Measurements from ENCODE around the gene MBD3L3. TPM values are rescaled to one million over a fixed set of nuclear protein-coding genes. Genes with fewer than 3 reads are reported as not detected.

Gene MBD3L3
- total RNA-seq, 1 donor from 2014 or later, result not detected

GRCh38 chr19:7098096-7098495 lies 39.6 kb upstream of the MBD3L3 start:
- Histone ChIP-seq H3K9me3 (ENCODE audit: low read depth) (no peaks in the 10 kb centered on the region), H2AFZ (replicated peaks) (no peak overlapping the region), H3K4me3 (peak overlapping the region; percentile 69), H3K9ac (peak overlapping the region; percentile 78), H3K27me3 (no peaks in the 10 kb centered on the region), H3K4me1 (no peaks in the 10 kb centered on the region), H3K4me2 (peak overlapping the region; percentile 76), H3F3A (ENCODE audit: low read depth) (peaks cover 21% of the 10 kb centered on the region), H3K79me2 (ENCODE audit: low read depth) (no peaks in the 10 kb centered on the region), H4K20me1 (ENCODE audit: low read depth) (no peaks in the 10 kb centered on the region), H3K27ac (no peak overlapping the region), H3K36me3 (no peaks in the 10 kb centered on the region)
- peak overlapping the region; percentile 86 for H3K4me3 Mint-ChIP-seq
- TF ChIP-seq EZH2phosphoT487 (IDR thresholded peaks at IDR 0.05) (no peak), EZH2 (IDR thresholded peaks at IDR 0.05) (no peak)
- TF ChIP-seq, protein P1, sequence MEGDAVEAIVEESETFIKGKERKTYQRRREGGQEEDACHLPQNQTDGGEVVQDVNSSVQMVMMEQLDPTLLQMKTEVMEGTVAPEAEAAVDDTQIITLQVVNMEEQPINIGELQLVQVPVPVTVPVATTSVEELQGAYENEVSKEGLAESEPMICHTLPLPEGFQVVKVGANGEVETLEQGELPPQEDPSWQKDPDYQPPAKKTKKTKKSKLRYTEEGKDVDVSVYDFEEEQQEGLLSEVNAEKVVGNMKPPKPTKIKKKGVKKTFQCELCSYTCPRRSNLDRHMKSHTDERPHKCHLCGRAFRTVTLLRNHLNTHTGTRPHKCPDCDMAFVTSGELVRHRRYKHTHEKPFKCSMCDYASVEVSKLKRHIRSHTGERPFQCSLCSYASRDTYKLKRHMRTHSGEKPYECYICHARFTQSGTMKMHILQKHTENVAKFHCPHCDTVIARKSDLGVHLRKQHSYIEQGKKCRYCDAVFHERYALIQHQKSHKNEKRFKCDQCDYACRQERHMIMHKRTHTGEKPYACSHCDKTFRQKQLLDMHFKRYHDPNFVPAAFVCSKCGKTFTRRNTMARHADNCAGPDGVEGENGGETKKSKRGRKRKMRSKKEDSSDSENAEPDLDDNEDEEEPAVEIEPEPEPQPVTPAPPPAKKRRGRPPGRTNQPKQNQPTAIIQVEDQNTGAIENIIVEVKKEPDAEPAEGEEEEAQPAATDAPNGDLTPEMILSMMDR (IDR thresholded peaks at IDR 0.05), result no peak
- peaks cover 9% of the 10 kb centered on the region for H3K27me3 Mint-ChIP-seq (ENCODE audit: insufficient read depth, low read depth)
- H3K27ac Mint-ChIP-seq, result peak overlapping the region; percentile 86
- H3K36me3 Mint-ChIP-seq, result peaks cover 29% of the 10 kb centered on the region
- H3K4me1 Mint-ChIP-seq, result peaks cover 8% of the 10 kb centered on the region
- DNase-seq (ENCODE audit: low spot score), result no peak
- H3K9me3 Mint-ChIP-seq, result peaks cover 38% of the 10 kb centered on the region

- no peaks in the 10 kb centered on the region for H3K4me1 ChIP-seq
- H3K79me2 ChIP-seq (ENCODE audit: low read depth), result no peaks in the 10 kb centered on the region
- H2AFZ ChIP-seq (replicated peaks), result no peak overlapping the region
- TF ChIP-seq, protein P1 (IDR thresholded peaks at IDR 0.05), result no peak
- no peak for TF ChIP-seq EZH2 (IDR thresholded peaks at IDR 0.05)
- no peak for TF ChIP-seq EZH2phosphoT487 (IDR thresholded peaks at IDR 0.05)
- H3K9ac ChIP-seq, result no peak overlapping the region
- Mint-ChIP-seq H3K27ac (no peak overlapping the region), H3K4me1 (no peaks in the 10 kb centered on the region), H3K27me3 (ENCODE audit: insufficient read depth, low read depth) (peaks cover 5% of the 10 kb centered on the region), H3K9me3 (peaks cover 67% of the 10 kb centered on the region), H3K36me3 (peaks cover 66% of the 10 kb centered on the region), H3K4me3 (no peak overlapping the region)
- no peaks in the 10 kb centered on the region for H3K27me3 ChIP-seq
- H3F3A ChIP-seq (ENCODE audit: low read depth), result peaks cover 2% of the 10 kb centered on the region
- no peak overlapping the region for H3K4me2 ChIP-seq
- peaks cover 25% of the 10 kb centered on the region for H3K9me3 ChIP-seq (ENCODE audit: low read depth)
- DNase-seq (ENCODE audit: low spot score), result no peak
- peaks cover 20% of the 10 kb centered on the region for H3K36me3 ChIP-seq
- H4K20me1 ChIP-seq (ENCODE audit: low read depth), result no peaks in the 10 kb centered on the region
- H3K4me3 ChIP-seq, result no peak overlapping the region
- no peak overlapping the region for H3K27ac ChIP-seq
These were observed 30.5 kb upstream of the MBD3L3 start for GRCh38 chr19:7088999-7089398.

- no peaks in the 10 kb centered on the region for H3K4me1 Mint-ChIP-seq
- H3K36me3 Mint-ChIP-seq, result peaks cover 79% of the 10 kb centered on the region
- Histone ChIP-seq H3K9me3 (ENCODE audit: low read depth) (peaks cover 57% of the 10 kb centered on the region), H3K4me2 (no peak overlapping the region), H3K79me2 (ENCODE audit: low read depth) (no peaks in the 10 kb centered on the region), H4K20me1 (ENCODE audit: low read depth) (no peaks in the 10 kb centered on the region), H3K36me3 (peaks cover 68% of the 10 kb centered on the region), H3K27me3 (no peaks in the 10 kb centered on the region), H2AFZ (replicated peaks) (no peak overlapping the region), H3K9ac (no peak overlapping the region), H3F3A (ENCODE audit: low read depth) (peaks cover 23% of the 10 kb centered on the region), H3K27ac (no peak overlapping the region), H3K4me3 (no peak overlapping the region), H3K4me1 (no peaks in the 10 kb centered on the region)
- H3K4me3 Mint-ChIP-seq, result no peak overlapping the region
- H3K9me3 Mint-ChIP-seq, result peaks cover 82% of the 10 kb centered on the region
- DNase-seq (ENCODE audit: low spot score), result no peak
- H3K27ac Mint-ChIP-seq, result no peak overlapping the region
- no peaks in the 10 kb centered on the region for H3K27me3 Mint-ChIP-seq (ENCODE audit: insufficient read depth, low read depth)
- TF ChIP-seq, protein P1 (IDR thresholded peaks at IDR 0.05), result no peak
- TF ChIP-seq EZH2 (IDR thresholded peaks at IDR 0.05) (no peak), EZH2phosphoT487 (IDR thresholded peaks at IDR 0.05) (no peak)
These were observed 24.8 kb upstream of the MBD3L3 start for GRCh38 chr19:7083076-7083956.

Data from neural progenitor cell (in vitro differentiated cells).